ENCODE data around the gene JAM3. TPM values are rescaled to one million over a fixed set of nuclear protein-coding genes. Genes with fewer than 3 reads are reported as not detected.

JAM3 gene
- total and polyA plus RNA-seq, 2 donors (not counting 3 experiments of a cell fraction or from before 2014, with no cell fraction given), result 78.8 to 137 TPM

GRCh38 chr11:134159652-134160051, 90.8 kb downstream of the JAM3 start:
- Histone ChIP-seq H3K36me3 (ENCODE audit: control insufficient read depth in 2 of 2, extremely low read depth in 1 of 2, insufficient read depth in 2 of 2, low read length in 2 of 2) (peaks cover 10 to 12% of the 10 kb centered on the region in 2 experiments), H4K20me1 (replicated peaks; ENCODE audit: control insufficient read depth, extremely low read depth, insufficient read depth, low read length) (no peaks in the 10 kb centered on the region), H3K27me3 (ENCODE audit: control insufficient read depth in 2 of 2, insufficient read depth in 2 of 2, low read length in 2 of 2) (no peaks in the 10 kb centered on the region), H3K4me3 (replicated peaks in 1 of 3; ENCODE audit: insufficient read depth in 1 of 3, low read depth in 1 of 3, low read length in 3 of 3) (no peak overlapping the region), H2AFZ (ENCODE audit: low read depth, low read length) (no peak overlapping the region), H3K79me2 (ENCODE audit: control insufficient read depth, insufficient read depth, low read length) (no peaks in the 10 kb centered on the region), H3K4me2 (ENCODE audit: insufficient read depth, low read length) (no peak overlapping the region), H3K9ac (replicated peaks; ENCODE audit: extremely low read depth, insufficient read depth, low read length) (no peak overlapping the region), H3K9me3 (replicated peaks; ENCODE audit: control insufficient read depth, insufficient read depth, low read length) (no peaks in the 10 kb centered on the region), H3K27ac (ENCODE audit: insufficient read depth, low read depth, low read length) (no peak overlapping the region), H3K9me1 (replicated peaks; ENCODE audit: control insufficient read depth, extremely low read depth, insufficient read depth, low read length) (no peaks in the 10 kb centered on the region), H3K4me1 (ENCODE audit: control insufficient read depth, extremely low read depth, insufficient read depth, low read length) (no peaks in the 10 kb centered on the region)
- TF ChIP-seq GATA2 (IDR thresholded peaks at IDR 0.05; ENCODE audit: insufficient read depth, insufficient read length, low read depth, low read length) (no peak), JUN (IDR thresholded peaks at IDR 0.05; ENCODE audit: borderline replicate concordance, insufficient read depth, insufficient read length, low read depth) (no peak), MYC (IDR thresholded peaks at IDR 0.05; ENCODE audit: low read depth, low read length) (no peak), CTCF (IDR thresholded peaks at IDR 0.05; ENCODE audit: extremely low read depth in 1 of 2, insufficient read depth in 1 of 2, low read depth in 1 of 2, low read length in 2 of 2) (no peak), MAX (IDR thresholded peaks at IDR 0.05; ENCODE audit: insufficient read depth, insufficient read length) (no peak), EZH2 (IDR thresholded peaks at IDR 0.05; ENCODE audit: borderline replicate concordance, low read depth, low read length, severe bottlenecking) (no peak), FOS (IDR thresholded peaks at IDR 0.05; ENCODE audit: borderline replicate concordance, insufficient read depth, low read length) (no peak), POLR2AphosphoS5 (IDR thresholded peaks at IDR 0.05; ENCODE audit: insufficient read depth, low read depth, low read length) (no peak), POLR2A (IDR thresholded peaks at IDR 0.05; ENCODE audit: low read depth, low read length) (no peak)
- intact Hi-C loops (cut with micrococcal nuclease), result no loop called here
- DNase-seq (ENCODE audit: low read depth, low spot score), result no peak
- dilution Hi-C loops (cut with MboI; ENCODE audit: extremely low pct_ligation_motif_present, low sequenced_read_pairs), result no loop called here
- no peak for FAIRE-seq
- ChIA-PET POLR2A (no interaction called here), CTCF (interaction anchor here (1.4 kb wide), 1 partner anchor 232 kb away, joined by 4 read pairs; no protein-coding TSS in a partner anchor)
- BruUV-seq (replicated peaks), result no TSS peak
